K562 (cell line): Measurements from ENCODE around the gene RGL2. TPM values are rescaled to one million over a fixed set of nuclear protein-coding genes. Genes with fewer than 3 reads are reported as not detected.

Experiments used
- C11orf30 ChIP-seq: fragments of 450-650 bp; IDR thresholded peaks from 2 replicates; pipeline ENCODE4 v1.6.1; 2016; ENCODE audit warnings: low read depth, mild to moderate bottlenecking
- CHCHD3 ChIP-seq: fragments of 250-450 bp; sonication (Bioruptor Pico); IDR thresholded peaks from 2 replicates; pipeline ENCODE4 v2.1.2; 2022; ENCODE audit warnings: mild to moderate bottlenecking
- CTCFL ChIP-seq: IDR thresholded peaks from 2 replicates; pipeline ENCODE4 v1.6.1; 2011; ENCODE audit warnings: borderline replicate concordance, low read depth, mild to moderate bottlenecking, moderate library complexity, low read length; ENCODE audit not compliant: insufficient read depth, poor library complexity, severe bottlenecking
- E2F3 ChIP-seq: fragments of 250-450 bp; sonication (Bioruptor Pico); IDR thresholded peaks from 2 replicates; pipeline ENCODE4 v1.4.0; 2020; ENCODE audit warnings: mild to moderate bottlenecking
- EP400 ChIP-seq: fragments of 450-650 bp; IDR thresholded peaks from 2 replicates; pipeline ENCODE4 v1.6.1; 2017; ENCODE audit warnings: antibody characterized with exemption, mild to moderate bottlenecking, moderate library complexity
- GABPB2 ChIP-seq: fragments of 250-450 bp; sonication (Bioruptor Pico); conservative IDR thresholded peaks from 2 replicates; pipeline ENCODE4 v1.5.1; 2021; ENCODE audit warnings: mild to moderate bottlenecking
- HBP1 ChIP-seq: fragments of 450-650 bp; formaldehyde crosslinking; IDR thresholded peaks from 2 replicates; pipeline ENCODE4 v1.4.0; 2022; ENCODE audit warnings: missing genetic modification characterization
- NELFE ChIP-seq: IDR thresholded peaks from 2 replicates; pipeline ENCODE4 v1.6.1; 2011; ENCODE audit warnings: mild to moderate bottlenecking; ENCODE audit not compliant: insufficient read depth, insufficient read length
- POLR2AphosphoS2 ChIP-seq: IDR thresholded peaks from 2 replicates; pipeline ENCODE4 v1.6.1; 2012; ENCODE audit warnings: low read length, improper control_type of control experiment
- RB1 ChIP-seq: fragments of 450-650 bp; IDR thresholded peaks from 2 replicates; pipeline ENCODE4 v1.6.1; 2017; ENCODE audit warnings: low read depth, mild to moderate bottlenecking
- RFX1 ChIP-seq: fragments of 450-650 bp; IDR thresholded peaks from 2 replicates; pipeline ENCODE4 v1.6.1; 2016; ENCODE audit warnings: mild to moderate bottlenecking, moderate library complexity
- ZEB2 ChIP-seq: fragments of 450-650 bp; IDR thresholded peaks from 2 replicates; pipeline ENCODE4 v1.6.1; 2016
- ZNF121 ChIP-seq: sonication (generic); formaldehyde crosslinking; conservative IDR thresholded peaks from 2 replicates; pipeline ENCODE4 v1.8.0; 2022; ENCODE audit warnings: missing genetic modification reagents
- ZNF124 ChIP-seq: sonication (generic); formaldehyde crosslinking; IDR thresholded peaks from 2 replicates; pipeline ENCODE4 v1.8.1; 2022; ENCODE audit warnings: missing genetic modification reagents
- ZNF253 ChIP-seq: fragments of 250-450 bp; sonication (Bioruptor Pico); conservative IDR thresholded peaks from 2 replicates; pipeline ENCODE4 v1.6.1; 2021; ENCODE audit warnings: mild to moderate bottlenecking
- ZNF583 ChIP-seq: fragments of 250-450 bp; sonication (Bioruptor Pico); IDR thresholded peaks from 2 replicates; pipeline ENCODE4 v1.4.0; 2020
- ZNF584 ChIP-seq: fragments of 200-800 bp; sonication (Bioruptor generic); IDR thresholded peaks from 2 replicates; pipeline ENCODE4 v1.6.1; 2016; ENCODE audit warnings: low read depth, mild to moderate bottlenecking, missing genetic modification characterization, missing compliant biosample characterization
- ZNF740 ChIP-seq, 3 experiments: fragments of 200-800 bp in 1 of 3; sonication (Bioruptor generic) in 1 of 3; sonication (generic) in 1 of 3; formaldehyde crosslinking in 1 of 3; IDR thresholded peaks; 2 replicates each; pipeline versions ENCODE4 v1.6.1 to v1.8.0; 2016 to 2022; ENCODE audit warnings: mild to moderate bottlenecking in 2 of 3, missing compliant biosample characterization in 2 of 3, missing genetic modification characterization in 2 of 3, missing genetic modification reagents in 1 of 3
- polyA plus RNA-seq, 8 experiments: library from polyadenylated mRNA; depleted of rRNA in 4 of 8; stranded (reverse) in 5 of 8; unstranded in 3 of 8; fragments of >200 nt; fragmentation: Nextera tagmentation in 2 of 8; fragmentation: Illumina TruSeq in 1 of 8; extraction: Ambion mirVana in 2 of 8; extraction: Trizol in 1 of 8; gene quantifications; 2 replicates each; pipeline versions ENCODE4 v1.2.1 to v1.2.3, GENCODE V29; 2011 to 2014; ENCODE audit warnings: inconsistent platforms in 1 of 8, missing spikeins in 1 of 8
- total RNA-seq, 7 experiments: library from RNA; depleted of rRNA in 6 of 7; stranded (reverse); fragments of >200 nt in 6 of 7; fragmentation: Illumina TruSeq in 2 of 7; extraction: Trizol in 2 of 7; gene quantifications; 2 replicates each; pipeline versions ENCODE4 v1.2.1 to v1.2.3, GENCODE V29; 2011 to 2021; ENCODE audit warnings: low replicate concordance in 1 of 7
- TF ChIP-seq, protein P1 (sequence below): fragments of 450-650 bp; IDR thresholded peaks from 2 replicates; pipeline ENCODE4 v1.6.1; 2017; ENCODE audit warnings: mild to moderate bottlenecking, moderate library complexity
- TF ChIP-seq, protein P2 (sequence below): IDR thresholded peaks from 2 replicates; pipeline ENCODE4 v1.6.1; 2011; ENCODE audit not compliant: insufficient read length; ENCODE audit errors: extremely low read depth

RGL2 gene
- total and polyA plus RNA-seq, 9 of the 15 experiments (the other 6 are each of a cell fraction or from before 2014, with no cell fraction given), result 1.8 to 57.1 (median 19.5) TPM

- TF ChIP-seq CHCHD3 (CRISPR knock-in tag), result no peak
- no peak for TF ChIP-seq C11orf30
- TF ChIP-seq ZNF583, result no peak
- no peak for TF ChIP-seq RFX1
- no peak for TF ChIP-seq ZNF253
- TF ChIP-seq, protein P1, sequence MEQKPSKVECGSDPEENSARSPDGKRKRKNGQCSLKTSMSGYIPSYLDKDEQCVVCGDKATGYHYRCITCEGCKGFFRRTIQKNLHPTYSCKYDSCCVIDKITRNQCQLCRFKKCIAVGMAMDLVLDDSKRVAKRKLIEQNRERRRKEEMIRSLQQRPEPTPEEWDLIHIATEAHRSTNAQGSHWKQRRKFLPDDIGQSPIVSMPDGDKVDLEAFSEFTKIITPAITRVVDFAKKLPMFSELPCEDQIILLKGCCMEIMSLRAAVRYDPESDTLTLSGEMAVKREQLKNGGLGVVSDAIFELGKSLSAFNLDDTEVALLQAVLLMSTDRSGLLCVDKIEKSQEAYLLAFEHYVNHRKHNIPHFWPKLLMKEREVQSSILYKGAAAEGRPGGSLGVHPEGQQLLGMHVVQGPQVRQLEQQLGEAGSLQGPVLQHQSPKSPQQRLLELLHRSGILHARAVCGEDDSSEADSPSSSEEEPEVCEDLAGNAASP, result no peak
- no peak for TF ChIP-seq ZNF121 (CRISPR knock-in tag)
- TF ChIP-seq ZEB2, result no peak
- no peak for TF ChIP-seq NELFE
- no peak for TF ChIP-seq HBP1 (CRISPR knock-in tag)
- no peak for TF ChIP-seq E2F3 (CRISPR knock-in tag)
- peak; percentile 51; the same call in 1 of the 2 replicates for TF ChIP-seq POLR2AphosphoS2
- no peak for TF ChIP-seq ZNF584 (CRISPR knock-in tag)
- no peak for TF ChIP-seq RB1
- TF ChIP-seq ZNF124, result no peak
- no peak for TF ChIP-seq ZNF740 (CRISPR knock-in tag; IDR thresholded peaks at IDR 0.05)
- TF ChIP-seq ZNF740 (tag; IDR thresholded peaks at IDR 0.05), result no peak
- peak; percentile 25; the same call in 1 of the 2 replicates for TF ChIP-seq EP400
- TF ChIP-seq, protein P2, sequence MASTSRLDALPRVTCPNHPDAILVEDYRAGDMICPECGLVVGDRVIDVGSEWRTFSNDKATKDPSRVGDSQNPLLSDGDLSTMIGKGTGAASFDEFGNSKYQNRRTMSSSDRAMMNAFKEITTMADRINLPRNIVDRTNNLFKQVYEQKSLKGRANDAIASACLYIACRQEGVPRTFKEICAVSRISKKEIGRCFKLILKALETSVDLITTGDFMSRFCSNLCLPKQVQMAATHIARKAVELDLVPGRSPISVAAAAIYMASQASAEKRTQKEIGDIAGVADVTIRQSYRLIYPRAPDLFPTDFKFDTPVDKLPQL, result no peak
- TF ChIP-seq GABPB2 (CRISPR knock-in tag), result no peak
- TF ChIP-seq CTCFL, result peak; percentile 14
Observed at GRCh38 chr6:33314943-33315792, 16.4 kb upstream of the RGL2 start (continued).
